Measurements from ENCODE around the gene UQCC5.

GRCh38 chr3:52527732-52528585 is 8.4 kb upstream of the UQCC5 start:
- TF ChIP-seq, protein P1, sequence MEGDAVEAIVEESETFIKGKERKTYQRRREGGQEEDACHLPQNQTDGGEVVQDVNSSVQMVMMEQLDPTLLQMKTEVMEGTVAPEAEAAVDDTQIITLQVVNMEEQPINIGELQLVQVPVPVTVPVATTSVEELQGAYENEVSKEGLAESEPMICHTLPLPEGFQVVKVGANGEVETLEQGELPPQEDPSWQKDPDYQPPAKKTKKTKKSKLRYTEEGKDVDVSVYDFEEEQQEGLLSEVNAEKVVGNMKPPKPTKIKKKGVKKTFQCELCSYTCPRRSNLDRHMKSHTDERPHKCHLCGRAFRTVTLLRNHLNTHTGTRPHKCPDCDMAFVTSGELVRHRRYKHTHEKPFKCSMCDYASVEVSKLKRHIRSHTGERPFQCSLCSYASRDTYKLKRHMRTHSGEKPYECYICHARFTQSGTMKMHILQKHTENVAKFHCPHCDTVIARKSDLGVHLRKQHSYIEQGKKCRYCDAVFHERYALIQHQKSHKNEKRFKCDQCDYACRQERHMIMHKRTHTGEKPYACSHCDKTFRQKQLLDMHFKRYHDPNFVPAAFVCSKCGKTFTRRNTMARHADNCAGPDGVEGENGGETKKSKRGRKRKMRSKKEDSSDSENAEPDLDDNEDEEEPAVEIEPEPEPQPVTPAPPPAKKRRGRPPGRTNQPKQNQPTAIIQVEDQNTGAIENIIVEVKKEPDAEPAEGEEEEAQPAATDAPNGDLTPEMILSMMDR (IDR thresholded peaks at IDR 0.05), result no peak
- TF ChIP-seq POLR2A (IDR thresholded peaks at IDR 0.05) (no peak), POLR2AphosphoS5 (IDR thresholded peaks at IDR 0.05) (no peak), EP300 (IDR thresholded peaks at IDR 0.05) (no peak)
